ENCODE results near the gene PSMB11.

Gene PSMB11

DNA sequence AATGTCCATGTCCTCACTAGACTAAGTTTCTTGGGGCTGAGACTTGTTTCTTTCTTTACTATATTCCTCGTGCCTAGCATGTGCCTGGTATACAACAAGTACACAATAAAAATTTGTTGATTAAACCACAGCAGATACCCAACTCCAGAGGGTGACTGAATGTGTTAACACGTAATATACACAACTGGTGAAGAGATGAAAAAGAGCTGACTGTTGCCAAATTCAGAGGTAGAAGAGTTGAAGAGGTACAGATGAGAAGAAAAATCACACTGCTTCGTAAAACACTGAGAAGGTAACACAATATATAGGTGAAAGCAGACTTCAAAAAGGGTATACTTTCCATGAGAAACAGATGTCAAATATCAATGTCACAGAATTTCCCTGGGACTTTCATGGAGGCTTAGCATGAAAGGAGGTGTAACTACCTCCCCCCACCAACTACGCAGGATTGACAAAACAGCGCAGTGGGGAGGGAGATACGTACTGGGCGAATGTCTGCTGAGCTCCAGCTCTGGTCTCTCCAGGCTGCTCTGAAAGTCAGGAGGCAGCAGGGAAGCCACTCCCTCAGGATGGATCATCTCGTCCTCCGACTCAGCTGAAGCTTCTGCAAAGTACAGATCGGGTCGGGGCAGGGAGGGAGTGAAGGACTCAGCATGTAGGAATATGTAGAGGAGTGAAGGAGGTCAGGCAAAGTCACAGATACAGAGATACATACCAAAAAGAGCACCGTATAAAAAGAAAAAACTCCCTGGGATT lies 47.7 kb downstream of the PSMB11 start:
- no peak for DNase-seq (ENCODE audit: low read depth)

DNA sequence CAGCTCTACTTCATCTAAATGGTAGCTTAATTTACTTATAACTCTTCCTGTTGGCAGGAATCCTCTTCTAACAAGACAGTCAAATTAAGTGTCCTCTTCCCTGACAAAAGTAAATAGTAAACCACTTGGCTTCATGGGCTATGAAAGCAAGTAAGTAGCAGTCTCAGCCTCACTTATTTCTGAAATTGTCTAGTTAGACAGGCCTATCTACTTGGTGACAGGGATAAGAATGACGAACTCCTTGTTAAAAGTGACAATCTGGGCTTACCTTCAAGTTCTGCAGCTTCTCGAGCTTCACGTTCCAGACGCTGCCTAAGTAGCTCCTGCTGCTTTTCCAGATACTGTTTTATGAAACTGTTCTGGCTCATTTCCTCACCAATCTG lies 48.2 kb downstream of the PSMB11 start:
- no peak for DNase-seq (ENCODE audit: low read depth)

DNA sequence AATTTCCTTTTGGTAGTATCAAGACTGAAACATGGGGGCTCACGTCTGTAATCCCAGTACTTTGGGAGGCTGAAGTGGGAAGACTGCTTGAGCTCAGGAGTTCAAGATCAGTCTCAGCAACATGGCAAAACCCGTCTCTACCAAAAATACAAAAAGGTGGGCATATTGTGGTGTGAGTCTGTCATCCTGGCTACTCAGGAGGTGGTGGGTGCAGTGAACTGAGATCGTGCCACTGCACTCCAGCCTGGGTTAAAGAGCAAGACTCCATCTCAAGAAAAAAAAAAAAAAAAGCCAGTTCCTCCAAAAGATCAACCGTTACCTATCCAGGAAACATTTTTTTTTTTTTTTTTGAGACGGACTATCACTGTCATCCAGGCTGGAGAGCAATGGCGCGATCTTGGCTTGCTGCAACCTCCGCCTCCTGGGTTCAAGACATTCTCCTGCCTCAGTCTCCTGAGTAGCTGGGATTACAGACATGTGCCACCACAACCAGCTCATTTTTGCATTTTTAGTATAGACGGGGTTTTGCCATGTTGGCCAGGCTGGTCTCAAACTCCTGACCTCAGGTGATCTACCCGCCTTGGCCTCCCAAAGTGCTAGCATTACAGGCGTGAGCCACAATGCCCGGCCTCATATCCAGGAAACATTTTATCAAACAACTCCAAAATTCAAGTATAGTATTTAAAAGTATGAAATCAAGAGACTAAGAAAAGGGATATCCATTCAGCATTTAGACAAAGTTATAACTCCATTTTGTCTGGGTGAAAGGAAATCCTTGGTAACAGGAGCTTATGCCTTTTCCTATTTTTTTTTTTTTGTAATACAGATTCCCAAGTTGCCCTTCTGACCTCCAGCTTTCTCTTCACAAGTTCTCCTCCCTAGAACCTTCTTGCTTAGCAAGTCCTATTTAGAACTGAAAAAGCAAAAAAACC lies 49.5 kb downstream of the PSMB11 start:
- DNase-seq (ENCODE audit: low read depth), result no peak

DNA sequence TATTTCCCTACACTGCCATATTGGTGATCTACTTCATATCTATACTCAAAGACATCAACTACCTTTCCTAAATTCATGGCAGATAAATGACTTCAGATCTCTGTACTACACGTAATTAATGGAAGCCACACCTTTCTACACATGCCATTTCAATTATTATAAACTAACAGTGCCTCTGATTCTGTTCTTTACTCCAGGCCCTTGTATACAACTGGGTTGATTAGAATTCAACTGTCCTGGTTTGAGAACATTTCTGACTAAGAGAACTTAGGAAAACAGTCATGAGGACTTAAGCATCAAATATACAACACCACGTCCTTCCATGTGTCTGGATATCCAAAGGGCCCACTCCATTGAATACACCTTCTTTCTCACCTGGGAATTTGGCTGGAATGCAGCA lies 51.1 kb downstream of the PSMB11 start:
- no peak for DNase-seq (ENCODE audit: low read depth)

DNA sequence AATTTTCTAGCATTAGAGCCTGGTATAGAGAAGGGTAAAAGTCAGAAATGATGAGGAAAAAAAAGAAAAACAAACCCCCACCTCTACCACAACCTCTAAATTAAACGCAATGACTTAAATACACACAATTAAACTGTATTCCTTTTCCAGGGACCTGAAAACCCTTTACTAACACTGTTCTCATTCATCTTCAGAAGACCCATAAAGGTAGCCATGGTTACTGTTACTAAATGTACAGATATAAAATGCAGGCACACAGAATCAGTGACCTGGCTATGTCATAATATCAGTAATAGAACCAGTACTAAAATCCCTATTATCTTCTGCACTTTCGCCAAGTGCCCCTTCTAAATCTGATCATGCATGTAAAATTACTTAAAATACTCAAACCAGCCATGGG lies 51.5 kb downstream of the PSMB11 start:
- DNase-seq (ENCODE audit: low read depth), result no peak
